Keratinocyte (primary cell): ENCODE results near the gene SLC27A5. TPM values are rescaled to one million over a fixed set of nuclear protein-coding genes. Genes with fewer than 3 reads are reported as not detected.

Source experiments
- DNase-seq: peaks from one replicate; pipeline ENCODE4 v3.0.0-alpha.2; 2011; ENCODE audit warnings: low read depth, missing footprints, low spot score
- FAIRE-seq: peaks from 2 replicates; lab custom pipeline; 2011; peaks lifted over from hg19 to GRCh38; lab: Jason Lieb, UNC
- H2AFZ ChIP-seq: 2 replicates; pipeline ENCODE4 v1.6.0; 2012; ENCODE audit warnings: low read length, control low read depth, inconsistent platforms; ENCODE audit not compliant: control insufficient read depth
- H3K27ac ChIP-seq: 2 replicates; pipeline ENCODE4 v1.5.1; 2011; ENCODE audit warnings: low read length; ENCODE audit not compliant: control insufficient read depth, insufficient read depth
- H3K27me3 ChIP-seq: 3 replicates; pipeline ENCODE4 v1.6.0; 2011; ENCODE audit warnings: low read length; ENCODE audit not compliant: control insufficient read depth, insufficient read depth; ENCODE audit errors: extremely low read depth
- H3K36me3 ChIP-seq, 2 experiments: 2 replicates in 1 of 2; 3 replicates in 1 of 2; pipeline ENCODE4 v1.5.1; 2011; ENCODE audit warnings: low read length in 2 of 2, mild to moderate bottlenecking in 1 of 2; ENCODE audit not compliant: control insufficient read depth in 2 of 2, insufficient read depth in 2 of 2; ENCODE audit errors: extremely low read depth in 1 of 2
- H3K4me1 ChIP-seq: 3 replicates; pipeline ENCODE4 v1.5.1; 2011; ENCODE audit warnings: low read length; ENCODE audit not compliant: control insufficient read depth, insufficient read depth; ENCODE audit errors: extremely low read depth
- H3K4me2 ChIP-seq: 3 replicates; pipeline ENCODE4 v1.6.0; 2011; ENCODE audit warnings: low read depth, low read length; ENCODE audit not compliant: control insufficient read depth, insufficient read depth; ENCODE audit errors: extremely low read depth
- H3K4me3 ChIP-seq, 3 experiments: fragments of 200-600 bp in 1 of 3; sonication (generic) in 1 of 3; 2 replicates in 2 of 3; 3 replicates in 1 of 3; pipeline ENCODE4 v1.5.1; 2011 to 2016; ENCODE audit warnings: low read length in 3 of 3, mild to moderate bottlenecking in 3 of 3, control low read depth in 2 of 3, inconsistent platforms in 1 of 3, low read depth in 1 of 3, mixed read lengths in 1 of 3, mixed run types in 1 of 3, moderate library complexity in 1 of 3; ENCODE audit not compliant: control insufficient read depth in 2 of 3, insufficient read depth in 2 of 3; ENCODE audit errors: extremely low read depth in 1 of 3
- H3K79me2 ChIP-seq: 2 replicates; pipeline ENCODE4 v1.6.0; 2012; ENCODE audit warnings: low read length; ENCODE audit not compliant: control insufficient read depth, insufficient read depth
- H3K9ac ChIP-seq: 3 replicates; pipeline ENCODE4 v1.6.0; 2011; ENCODE audit warnings: low read length; ENCODE audit not compliant: control insufficient read depth, insufficient read depth; ENCODE audit errors: extremely low read depth
- H3K9me1 ChIP-seq: 3 replicates; pipeline ENCODE4 v1.6.0; 2011; ENCODE audit warnings: low read length; ENCODE audit not compliant: control insufficient read depth, insufficient read depth; ENCODE audit errors: extremely low read depth
- H3K9me3 ChIP-seq: 2 replicates; pipeline ENCODE4 v1.5.1; 2012; ENCODE audit warnings: low read depth, low read length; ENCODE audit not compliant: control insufficient read depth
- H4K20me1 ChIP-seq: 3 replicates; pipeline ENCODE4 v1.6.0; 2011; ENCODE audit warnings: low read length; ENCODE audit not compliant: control insufficient read depth, insufficient read depth; ENCODE audit errors: extremely low read depth
- CTCF ChIP-seq, 3 experiments: IDR thresholded peaks in 1 of 3; conservative IDR thresholded peaks in 1 of 3; optimal IDR thresholded peaks in 1 of 3; 2 replicates in 2 of 3; 3 replicates in 1 of 3; pipeline versions ENCODE3 to v1.5.1; 2011; ENCODE audit warnings: low read length in 3 of 3, mild to moderate bottlenecking in 3 of 3, moderate library complexity in 2 of 3, control low read depth in 1 of 3, inconsistent platforms in 1 of 3; ENCODE audit not compliant: insufficient read depth in 2 of 3; ENCODE audit errors: extremely low read depth in 1 of 3
- EZH2 ChIP-seq: IDR thresholded peaks from one replicate; pipeline ENCODE4 v1.6.1; 2012; ENCODE audit warnings: inconsistent platforms, mild to moderate bottlenecking, low read length, moderate library complexity
- dilution Hi-C: fragments of 300-500 bp; cut with MboI; formaldehyde crosslinking; loops from one replicate; pipeline ENCODE4 v1.7.0; 2020; ENCODE audit warnings: low sequenced_read_pairs; ENCODE audit not compliant: extremely low pct_ligation_motif_present
- polyA plus RNA-seq, 5 experiments: library from polyadenylated mRNA; depleted of rRNA in 3 of 5; stranded (reverse) in 3 of 5; stranded (forward) in 1 of 5; unstranded in 1 of 5; fragments of >200 nt; gene quantifications; 1 replicate in 1 of 5; 2 replicates in 3 of 5; 3 replicates in 1 of 5; pipeline versions ENCODE4 v1.2.1 to v1.2.3, GENCODE V29; 2011 to 2012; ENCODE audit warnings: missing spikeins in 2 of 5, low read depth in 1 of 5, low replicate concordance in 1 of 5

Gene SLC27A5
- polyA plus RNA-seq, 1 donor (not counting 4 experiments of a cell fraction or from before 2014, with no cell fraction given) = 13.4 TPM

GRCh38 chr19:58499021-58499927 is 12.5 kb downstream of the SLC27A5 start:
- Histone ChIP-seq H3K9ac (peak overlapping the region; percentile 79), H3K4me1 (peaks cover 12% of the 10 kb centered on the region), H3K27me3 (no peaks in the 10 kb centered on the region), H3K79me2 (no peaks in the 10 kb centered on the region), H4K20me1 (no peaks in the 10 kb centered on the region), H3K4me2 (peak overlapping the region; percentile 84), H3K9me1 (no peaks in the 10 kb centered on the region), H3K36me3 (no peaks in the 10 kb centered on the region), H3K4me3 (peak overlapping the region; percentile 56 to 68 (median 62)), H2AFZ (peak overlapping the region; percentile 95), H3K9me3 (no peaks in the 10 kb centered on the region), H3K27ac (peak overlapping the region; percentile 46)
- TF ChIP-seq EZH2 (no peak), CTCF (optimal IDR thresholded peaks at IDR 0.05 in 1 of 3, IDR thresholded peaks at IDR 0.05 in 1 of 3, conservative IDR thresholded peaks at IDR 0.05 in 1 of 3; ENCODE audit: extremely low read depth in 1 of 3, insufficient read depth in 2 of 3, low read length in 3 of 3) (peak in 2 of 3 experiments; percentile 12 to 36)
- dilution Hi-C loops = no loop called here
- DNase-seq (peak; percentile 95), FAIRE-seq (peak; percentile 67)

- dilution Hi-C loops = no loop called here
- peak overlapping the region; percentile 6 for H3K27ac ChIP-seq
- H3K9me3 ChIP-seq = no peaks in the 10 kb centered on the region
- H3K4me1 ChIP-seq = peaks cover 12% of the 10 kb centered on the region
- no peaks in the 10 kb centered on the region for H3K9me1 ChIP-seq
- H3K4me2 ChIP-seq = peak overlapping the region; percentile 78
- H3K27me3 ChIP-seq = no peaks in the 10 kb centered on the region
- peak overlapping the region; percentile 44 to 62 (median 57) for H3K4me3 ChIP-seq
- H3K9ac ChIP-seq = peak overlapping the region; percentile 61
- TF ChIP-seq CTCF (optimal IDR thresholded peaks at IDR 0.05 in 1 of 3, IDR thresholded peaks at IDR 0.05 in 1 of 3, conservative IDR thresholded peaks at IDR 0.05 in 1 of 3; ENCODE audit: extremely low read depth in 1 of 3, insufficient read depth in 2 of 3, low read length in 3 of 3) = no peak
- TF ChIP-seq EZH2 = no peak
- H2AFZ ChIP-seq = peak overlapping the region; percentile 91
- FAIRE-seq (no peak), DNase-seq (no peak)
- no peaks in the 10 kb centered on the region for H4K20me1 ChIP-seq
- no peaks in the 10 kb centered on the region for H3K36me3 ChIP-seq
- no peaks in the 10 kb centered on the region for H3K79me2 ChIP-seq
Measured at GRCh38 chr19:58498316-58499020, 13.3 kb downstream of the SLC27A5 start.
